Keratinocyte (primary cell): Measurements from ENCODE around the gene RETSAT.

Experiments used
- CTCF ChIP-seq, 3 experiments: IDR thresholded peaks in 1 of 3; conservative IDR thresholded peaks in 1 of 3; optimal IDR thresholded peaks in 1 of 3; 2 replicates in 2 of 3; 3 replicates in 1 of 3; pipeline versions ENCODE3 to v1.5.1; 2011; ENCODE audit warnings: low read length in 3 of 3, mild to moderate bottlenecking in 3 of 3, moderate library complexity in 2 of 3, control low read depth in 1 of 3, inconsistent platforms in 1 of 3; ENCODE audit not compliant: insufficient read depth in 2 of 3; ENCODE audit errors: extremely low read depth in 1 of 3
- EZH2 ChIP-seq: IDR thresholded peaks from one replicate; pipeline ENCODE4 v1.6.1; 2012; ENCODE audit warnings: inconsistent platforms, mild to moderate bottlenecking, low read length, moderate library complexity

DNA sequence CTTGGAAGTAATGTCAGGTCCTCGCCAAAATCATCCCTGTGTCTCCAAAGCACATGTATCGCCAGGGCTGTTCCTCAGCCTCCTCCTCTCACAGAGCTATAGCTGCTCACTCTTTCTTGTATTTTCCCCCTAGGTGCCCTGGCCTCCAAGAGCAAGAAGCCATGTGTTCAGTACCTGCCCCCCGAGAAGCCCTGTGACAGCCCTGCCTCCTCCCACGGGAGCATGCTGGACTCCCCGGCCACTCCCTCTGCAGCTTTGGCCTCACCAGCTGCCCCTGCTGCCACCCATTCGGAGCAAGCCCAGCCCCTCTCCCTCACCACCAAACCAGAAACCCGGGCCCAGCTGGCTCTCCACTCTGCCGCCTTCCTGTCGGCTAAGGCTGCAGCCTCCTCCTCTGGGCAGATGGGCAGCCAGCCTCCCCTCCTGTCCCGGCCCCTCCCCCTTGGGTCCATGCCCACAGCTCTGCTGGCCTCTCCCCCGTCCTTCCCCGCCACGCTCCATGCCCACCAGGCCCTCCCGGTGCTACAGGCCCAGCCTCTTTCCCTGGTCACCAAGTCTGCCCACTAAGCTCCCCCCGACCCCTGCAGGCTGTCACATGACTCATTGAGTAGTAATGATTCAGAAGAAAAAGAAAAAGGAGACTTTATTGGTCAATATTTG, 45.3 kb downstream of the RETSAT start:
- TF ChIP-seq EZH2 (no peak), CTCF (optimal IDR thresholded peaks at IDR 0.05 in 1 of 3, IDR thresholded peaks at IDR 0.05 in 1 of 3, conservative IDR thresholded peaks at IDR 0.05 in 1 of 3; ENCODE audit: extremely low read depth in 1 of 3, insufficient read depth in 2 of 3, low read length in 3 of 3) (no peak)
